Activated gamma-delta T cell treated with Interleukin-2 at 50 U/mL for 16 hours (primary cell): ENCODE results near the gene MFSD6.
"Not testable (repeated sequence)": the region's sequence is repeated elsewhere in the genome, so short reads cannot be mapped to it uniquely, and the experiment has no call there.

ENCODE experiments used
- DNase-seq: peaks from one replicate; pipeline ENCODE4 v3.0.0-alpha.2; 2020

MFSD6 gene

DNA sequence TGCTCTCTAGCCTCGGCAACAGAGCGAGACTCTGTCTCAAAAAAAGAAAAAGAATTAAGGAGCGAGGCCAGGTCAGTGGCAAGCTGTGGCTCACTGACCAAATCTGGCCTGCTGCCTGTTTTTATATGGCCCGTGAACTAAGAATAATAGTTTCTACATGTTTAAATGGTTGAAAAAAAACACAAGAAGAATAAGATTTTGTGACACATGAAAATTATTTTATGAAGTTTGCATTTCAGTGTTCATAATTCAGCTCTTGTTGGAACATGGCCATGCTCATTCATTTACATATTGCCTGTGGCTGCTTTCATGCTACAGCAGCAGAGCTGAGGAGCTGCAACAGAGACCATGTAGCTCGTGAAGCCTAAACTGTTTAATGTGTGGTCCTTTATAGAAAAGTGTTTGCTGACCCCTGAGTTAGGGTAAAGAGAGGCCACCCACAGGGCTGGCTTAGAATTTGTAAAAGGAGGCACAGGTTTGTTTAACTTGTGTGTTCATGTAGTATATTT is 59.5 kb downstream of the MFSD6 start:
- DNase-seq = no peak

GRCh38 chr2:190468354-190468753 is 60.2 kb downstream of the MFSD6 start:
- not testable (repeated sequence) for DNase-seq

- no peak for DNase-seq
Observed at GRCh38 chr2:190468814-190469569, 60.8 kb downstream of the MFSD6 start.

- no peak for DNase-seq
Observed at GRCh38 chr2:190469771-190470170, 61.6 kb downstream of the MFSD6 start.

DNA sequence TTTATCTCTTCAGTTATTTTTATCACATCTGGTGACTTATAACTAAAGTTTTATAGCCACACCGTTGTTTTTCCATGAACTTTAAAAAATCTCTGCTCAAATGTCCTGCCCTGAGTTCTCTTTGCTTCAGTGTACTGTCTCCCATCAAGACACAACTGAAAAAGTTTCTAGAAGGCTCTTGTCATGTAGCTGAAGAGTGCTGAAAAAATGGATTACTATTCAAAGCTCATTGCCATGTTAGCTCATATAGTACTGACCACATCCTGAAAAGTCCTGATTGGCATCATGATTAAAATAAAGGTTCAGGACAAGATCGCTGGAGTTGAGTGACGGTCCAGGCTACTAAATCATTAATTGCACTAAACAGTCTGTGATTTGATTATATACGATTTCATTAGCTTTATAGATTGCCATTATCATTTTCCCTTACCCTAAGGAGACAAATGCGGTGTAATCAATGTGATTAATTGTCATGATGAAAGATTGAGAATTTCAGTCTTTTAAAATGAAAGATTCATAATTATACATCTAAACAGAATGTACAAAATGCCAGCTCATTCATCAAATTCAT is 62.2 kb downstream of the MFSD6 start:
- no peak for DNase-seq

DNA sequence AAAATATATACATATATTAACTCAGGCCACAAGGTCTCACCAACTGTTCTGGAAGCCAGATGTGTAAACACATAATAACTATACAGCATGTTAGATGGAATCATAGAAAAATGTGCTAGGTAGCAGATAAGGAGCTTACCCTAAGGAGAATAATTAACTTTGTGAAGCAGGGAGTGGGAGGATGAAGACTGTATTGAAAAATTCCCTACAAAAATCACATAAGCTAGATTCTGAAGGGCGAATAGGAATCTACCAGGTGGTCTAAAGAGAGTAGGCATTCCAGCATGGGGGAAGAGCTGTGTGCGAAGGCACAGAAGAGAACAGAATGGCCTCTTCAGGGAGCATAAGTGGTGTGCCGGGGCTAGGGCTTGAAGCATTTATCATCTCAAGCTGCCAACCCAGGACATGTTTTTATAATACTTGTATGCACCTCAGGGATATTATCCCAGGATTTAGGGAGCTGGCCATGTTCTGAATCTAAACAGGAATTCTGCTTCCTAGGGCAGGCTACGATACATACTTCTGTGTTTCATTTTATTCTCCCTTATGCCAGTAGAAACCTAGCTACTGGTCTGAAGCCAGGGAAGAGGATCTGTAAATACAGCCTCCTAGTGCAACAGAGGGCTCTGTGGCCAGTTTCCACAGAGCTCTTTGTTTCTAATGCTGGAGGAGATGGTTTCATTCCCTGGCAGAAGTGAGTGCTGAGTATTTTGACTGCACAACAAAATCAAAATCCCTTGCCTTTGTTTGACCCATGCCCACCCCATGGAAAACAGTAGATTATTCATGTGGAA is 69.7 kb downstream of the MFSD6 start:
- no peak for DNase-seq

GRCh38 chr2:190478572-190479195 is 70.5 kb downstream of the MFSD6 start:
- no peak for DNase-seq

DNA sequence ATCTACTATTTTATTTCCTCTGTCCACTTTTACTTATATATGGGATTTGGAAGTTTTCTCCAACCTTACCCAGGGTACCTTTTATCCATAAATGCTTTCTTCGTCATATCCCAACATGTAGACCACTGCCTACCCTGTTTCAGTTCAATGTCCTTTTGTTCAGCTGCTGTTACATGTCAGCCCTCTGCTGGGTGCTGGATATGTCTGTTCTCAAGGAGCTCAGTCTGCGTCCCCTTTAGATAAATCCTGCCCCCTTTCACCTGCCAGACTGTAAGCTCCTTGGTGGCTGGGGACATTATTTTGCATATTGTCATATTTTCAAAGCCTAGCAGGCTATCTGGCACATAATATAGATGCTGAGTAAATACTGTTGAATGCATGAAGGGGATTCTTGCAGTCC is 73.2 kb downstream of the MFSD6 start:
- DNase-seq = no peak

GRCh38 chr2:190482451-190482850 is 74.3 kb downstream of the MFSD6 start:
- DNase-seq = no peak

DNA sequence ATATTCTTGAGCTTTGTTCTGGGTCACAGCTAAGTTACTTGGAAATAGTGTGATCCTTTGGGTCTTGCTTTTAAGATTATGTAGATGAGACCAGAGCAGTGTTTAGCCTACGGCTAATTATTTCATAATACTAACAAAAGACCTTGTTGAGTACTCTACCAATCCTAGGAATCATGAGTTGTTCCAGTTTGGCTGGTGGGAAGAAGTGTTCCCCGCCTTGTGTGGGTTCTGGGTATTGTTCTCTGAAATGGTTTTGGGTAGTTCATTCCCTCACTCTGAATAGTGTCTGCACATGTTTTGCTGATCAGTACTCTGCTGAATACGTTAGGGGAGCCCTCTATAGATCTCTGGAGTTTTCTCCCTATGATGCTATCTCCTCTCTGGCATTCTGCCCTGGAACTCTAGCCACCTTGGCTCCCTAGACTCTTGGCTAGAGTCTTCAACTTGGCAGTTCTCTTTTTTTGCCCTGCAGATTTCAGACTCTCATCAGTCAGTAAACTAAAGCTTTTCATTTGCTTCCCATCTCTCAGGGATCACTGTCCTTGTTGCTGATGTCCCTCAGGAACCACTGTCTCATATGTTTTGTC is 78.0 kb downstream of the MFSD6 start:
- no peak for DNase-seq

GRCh38 chr2:190488516-190489233 is 80.5 kb downstream of the MFSD6 start:
- no peak for DNase-seq

DNA sequence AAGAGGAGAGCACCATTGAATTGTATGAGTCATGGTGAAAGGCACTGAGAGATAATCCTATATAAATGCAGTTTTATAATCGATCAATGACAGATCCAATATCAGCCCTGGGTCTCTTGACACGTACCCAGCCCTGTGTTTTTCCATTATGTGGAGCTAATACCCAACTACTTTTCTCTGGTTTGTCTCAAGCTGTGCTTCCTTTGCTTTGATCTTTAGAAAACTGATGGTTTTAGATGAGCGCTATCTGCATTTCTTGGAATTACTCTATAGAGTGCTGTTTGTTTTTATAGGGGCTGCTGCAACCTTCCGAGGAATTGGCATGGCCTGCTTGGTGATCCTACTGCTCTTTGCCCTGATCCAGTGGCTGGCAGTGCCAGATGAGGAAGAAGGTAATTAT is 81.3 kb downstream of the MFSD6 start:
- no peak for DNase-seq

DNA sequence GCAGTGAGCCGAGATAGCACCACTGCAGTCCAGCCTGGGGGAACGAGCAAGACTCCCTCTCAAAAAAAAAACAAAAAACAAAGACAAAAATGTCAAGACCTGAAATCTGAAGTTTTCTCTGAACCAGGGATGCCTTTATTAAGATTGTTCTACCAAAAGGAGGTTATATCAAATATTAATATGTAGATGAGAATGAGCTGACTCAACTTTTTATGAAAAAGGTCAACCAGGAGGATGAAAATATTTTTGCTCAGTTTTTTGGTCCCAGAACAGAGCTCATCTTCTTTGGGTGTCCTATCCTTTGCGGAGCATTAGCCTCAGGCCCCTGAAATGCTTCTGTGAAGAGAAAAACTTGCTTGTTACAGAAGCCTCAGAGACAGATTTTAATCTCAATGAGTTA is 82.3 kb downstream of the MFSD6 start:
- DNase-seq = no peak

DNA sequence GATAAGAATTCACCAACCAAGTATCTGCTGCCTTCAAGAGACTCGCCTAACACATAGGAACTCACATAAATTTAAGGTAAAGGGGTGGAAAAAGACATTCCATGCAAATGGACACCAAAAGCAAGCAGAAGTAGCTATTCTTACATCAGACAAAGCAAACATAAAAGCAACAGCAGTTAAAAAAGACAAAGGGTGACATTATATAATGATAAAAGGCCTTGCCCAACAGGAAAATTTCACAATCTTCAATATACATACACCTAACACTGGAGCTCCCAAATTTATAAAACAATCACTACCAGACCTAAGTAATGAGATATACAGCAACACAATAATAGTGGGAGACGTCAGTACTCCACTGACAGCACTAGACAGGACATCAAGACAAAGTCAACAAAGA is 84.9 kb downstream of the MFSD6 start:
- no peak for DNase-seq

DNA sequence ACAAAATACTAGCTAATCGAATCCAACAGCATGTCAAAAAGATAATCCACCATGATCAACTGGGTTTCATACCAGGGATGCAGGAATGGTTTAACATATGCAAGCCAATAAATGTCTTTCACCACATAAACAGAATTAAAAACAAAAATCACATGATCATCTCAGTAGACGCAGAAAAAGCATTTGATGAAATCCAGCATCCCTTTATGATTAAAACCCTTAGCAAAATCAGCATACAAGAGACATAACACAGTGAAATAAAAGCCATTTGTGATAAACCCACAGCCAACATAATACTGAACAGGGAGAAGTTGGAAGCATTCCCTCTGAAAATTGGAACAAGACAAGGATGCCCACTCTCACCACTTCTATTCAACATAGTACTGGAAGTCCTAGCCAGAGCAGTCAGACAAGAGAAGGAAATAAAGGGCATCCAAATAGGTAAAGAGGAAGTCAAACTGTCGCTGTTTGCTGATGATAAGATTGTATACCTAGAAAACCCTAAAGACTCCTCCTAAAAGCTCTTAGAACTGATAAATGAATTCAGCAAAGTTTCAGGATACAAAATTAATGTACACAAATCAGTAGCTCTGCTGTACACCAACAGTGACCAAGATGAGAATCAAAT is 86.6 kb downstream of the MFSD6 start:
- not testable (repeated sequence) for DNase-seq

GRCh38 chr2:190497428-190497827 is 89.3 kb downstream of the MFSD6 start:
- DNase-seq = no peak

GRCh38 chr2:190499273-190499672 is 91.1 kb downstream of the MFSD6 start:
- no peak for DNase-seq

DNA sequence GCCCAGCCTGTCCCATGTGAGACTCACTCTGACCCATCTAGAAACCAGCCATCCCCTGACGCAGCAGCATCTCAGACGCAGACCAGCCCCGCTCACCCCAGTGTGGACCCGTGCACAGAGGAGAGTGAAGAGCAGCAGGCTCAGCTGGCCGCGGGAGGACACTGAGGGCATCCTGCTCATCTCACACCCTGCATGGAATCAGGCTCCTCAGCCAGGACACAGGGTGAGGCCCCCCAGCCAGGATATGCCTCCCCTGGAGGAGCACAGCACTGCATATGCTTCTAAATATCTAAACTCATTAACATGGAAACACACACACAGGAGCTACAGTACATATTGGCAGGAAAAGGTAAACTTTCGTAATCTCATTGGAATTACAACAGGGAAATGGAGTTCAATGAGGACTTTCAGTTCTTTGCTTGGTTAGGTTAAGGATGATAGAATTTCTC is 91.9 kb downstream of the MFSD6 start:
- DNase-seq = no peak

DNA sequence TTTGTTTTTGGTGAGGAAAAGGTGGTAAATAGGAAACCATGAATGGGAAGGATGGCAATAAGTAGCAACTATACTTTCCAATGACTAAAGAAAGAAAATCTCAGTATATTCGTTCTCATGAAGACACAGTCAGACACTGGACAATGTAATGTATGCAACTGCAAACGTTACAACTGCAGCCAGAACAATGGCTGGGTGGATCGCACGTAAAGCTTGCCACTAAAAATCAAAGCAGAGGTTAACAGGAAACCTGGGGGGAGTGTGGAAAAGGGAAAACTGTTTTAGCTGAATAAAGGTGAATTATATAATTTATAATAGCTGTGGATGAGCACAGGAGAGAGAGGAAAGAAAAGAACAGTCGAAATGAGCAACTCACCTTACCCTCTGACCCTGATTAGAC is 93.1 kb downstream of the MFSD6 start:
- no peak for DNase-seq

DNA sequence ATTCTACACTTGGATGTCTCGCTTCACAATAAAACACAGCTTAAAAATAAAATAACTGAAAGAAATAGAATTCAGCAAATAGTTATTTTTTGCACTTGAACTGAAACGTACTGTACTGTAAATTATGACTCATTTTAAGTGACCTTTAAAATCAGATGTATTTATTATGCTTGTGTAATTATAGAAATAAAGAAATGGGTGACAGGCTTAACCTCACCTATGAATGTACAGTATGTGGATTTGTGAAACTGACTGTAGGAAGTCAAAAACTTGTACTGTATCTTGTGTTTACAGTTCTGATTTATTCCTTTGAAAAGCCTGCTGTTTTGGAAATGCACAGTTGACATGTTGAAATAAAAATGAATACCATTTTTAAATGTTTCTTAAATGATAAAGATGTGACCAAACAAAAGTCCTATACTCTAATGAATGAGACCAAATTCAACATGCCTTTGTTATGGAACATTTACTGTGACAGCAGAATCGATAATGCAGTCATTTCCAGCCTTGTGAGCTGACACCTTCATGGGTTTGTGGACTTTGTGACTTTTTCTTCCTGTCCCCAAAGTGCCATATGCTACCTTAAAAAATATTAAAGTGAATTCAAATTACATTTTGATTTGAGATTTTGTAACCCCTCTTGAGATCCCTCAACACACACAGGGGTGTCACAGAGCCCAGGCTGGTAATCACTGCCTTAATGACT is 93.7 kb downstream of the MFSD6 start:
- no peak for DNase-seq

- no peak for DNase-seq
Observed at GRCh38 chr2:190503088-190503487, 94.9 kb downstream of the MFSD6 start.
